C1 segment of cervical spinal cord (tissue), 14 donors: ENCODE results near the gene EIF1AD.
"Not testable (repeated sequence)": the region's sequence is repeated elsewhere in the genome, so short reads cannot be mapped to it uniquely, and the experiment has no call there.

Experiments used
- DNase-seq, 14 donors: peaks; one replicate each; lab custom pipeline; 2025; lab: John Stamatoyannopoulos, UW

The EIF1AD gene, protein sequence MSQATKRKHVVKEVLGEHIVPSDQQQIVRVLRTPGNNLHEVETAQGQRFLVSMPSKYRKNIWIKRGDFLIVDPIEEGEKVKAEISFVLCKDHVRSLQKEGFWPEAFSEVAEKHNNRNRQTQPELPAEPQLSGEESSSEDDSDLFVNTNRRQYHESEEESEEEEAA

DNA sequence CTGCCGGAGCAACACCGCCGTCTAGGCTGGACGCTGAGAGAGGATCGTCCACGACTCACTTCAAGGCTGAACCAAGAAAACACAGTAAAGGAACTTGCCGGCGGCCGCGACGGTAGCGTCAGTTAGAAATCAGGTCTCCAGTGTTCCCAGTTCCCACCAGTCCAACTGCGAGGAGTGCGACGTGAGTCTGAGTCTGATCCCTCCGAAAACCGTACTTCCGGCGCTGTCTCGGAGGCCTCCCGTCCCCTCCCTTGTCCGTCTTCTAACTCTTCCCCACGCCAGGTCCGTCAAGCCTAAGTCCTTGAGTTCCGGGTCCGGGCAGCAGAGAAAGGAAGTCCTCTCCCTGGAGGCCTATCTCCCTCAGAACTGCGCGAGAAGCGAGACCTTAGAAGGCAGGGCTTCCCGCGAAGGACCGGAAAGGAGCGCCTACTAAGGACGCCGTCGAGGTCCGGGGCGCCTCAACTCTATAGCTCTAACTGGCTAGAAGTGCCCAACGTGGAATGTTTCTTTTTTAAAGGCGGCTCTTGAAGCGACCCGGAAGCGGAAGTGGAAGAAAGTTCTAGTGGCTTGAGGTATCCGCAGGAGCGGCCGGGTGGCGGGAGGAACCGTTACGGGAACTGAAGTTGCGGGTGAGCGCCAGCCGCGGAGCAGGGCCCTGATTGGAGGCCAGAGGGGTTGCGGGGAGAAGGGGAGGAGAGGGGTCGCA, at the start of gene EIF1AD, which contains the start of gene BANF1:
Gene EIF1AD, minus strand, starts transcription at position 216 of the 706 bp plus-strand sequence. CDS start 1,768 bp downstream, outside the sequence.
Gene BANF1, plus strand, starts transcription at position 562 of the 706 bp plus-strand sequence. CDS start 748 bp downstream, outside the sequence.
- peak; percentile 81 to 100 (median 99) for DNase-seq

DNA sequence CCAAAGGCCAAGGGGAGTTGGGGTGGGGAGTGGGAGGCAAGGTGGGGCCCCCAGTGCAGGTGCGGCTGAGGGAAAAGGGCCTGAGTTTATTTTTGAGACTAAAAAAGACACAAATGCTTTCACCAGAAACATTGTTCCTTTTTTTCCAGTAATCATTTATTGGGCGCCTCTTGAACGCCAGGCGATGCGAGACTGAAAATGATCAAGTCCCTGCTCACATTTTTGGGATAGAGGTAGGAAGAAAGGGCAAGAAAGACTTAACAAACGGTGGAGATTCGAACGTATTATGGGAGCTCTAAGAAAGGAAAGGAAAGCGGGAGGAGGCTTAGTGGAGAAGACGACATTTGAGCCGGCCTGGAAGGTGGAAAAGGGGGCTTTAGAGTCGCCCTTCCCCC, 49.4 kb upstream of the EIF1AD start:
- DNase-seq = no peak

DNA sequence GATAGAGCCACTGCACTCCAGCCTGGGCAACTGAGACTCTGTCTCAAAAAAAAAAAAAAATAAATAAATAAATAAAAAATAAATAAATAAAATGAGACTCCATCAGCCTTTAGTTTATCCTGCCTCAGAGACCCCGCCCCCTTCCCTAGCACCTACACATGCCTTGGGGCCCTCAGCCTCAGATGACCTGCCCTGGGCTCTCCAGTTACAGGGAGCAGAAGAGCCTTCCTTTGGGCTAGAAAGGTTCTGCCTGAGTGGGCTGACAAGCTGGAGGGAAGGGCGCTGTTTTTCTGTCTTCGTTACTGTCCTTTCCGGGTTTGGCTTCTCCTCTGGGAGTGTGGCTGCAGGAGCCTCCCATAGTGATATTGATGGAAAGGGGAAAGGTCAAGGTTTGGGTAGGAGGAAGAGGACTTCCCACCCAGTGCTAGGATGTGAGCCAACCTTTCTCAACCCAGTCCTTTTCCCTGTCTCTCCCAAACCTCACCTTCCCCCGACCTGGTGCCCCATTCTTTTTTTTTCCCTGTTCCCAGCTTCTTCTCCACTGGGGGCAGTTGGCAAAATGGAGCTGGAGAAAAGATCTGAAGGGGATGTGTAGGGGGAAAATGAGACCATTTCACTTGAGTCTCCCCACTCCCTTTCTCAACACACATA, 48.7 kb upstream of the EIF1AD start:
- no peak for DNase-seq

DNA sequence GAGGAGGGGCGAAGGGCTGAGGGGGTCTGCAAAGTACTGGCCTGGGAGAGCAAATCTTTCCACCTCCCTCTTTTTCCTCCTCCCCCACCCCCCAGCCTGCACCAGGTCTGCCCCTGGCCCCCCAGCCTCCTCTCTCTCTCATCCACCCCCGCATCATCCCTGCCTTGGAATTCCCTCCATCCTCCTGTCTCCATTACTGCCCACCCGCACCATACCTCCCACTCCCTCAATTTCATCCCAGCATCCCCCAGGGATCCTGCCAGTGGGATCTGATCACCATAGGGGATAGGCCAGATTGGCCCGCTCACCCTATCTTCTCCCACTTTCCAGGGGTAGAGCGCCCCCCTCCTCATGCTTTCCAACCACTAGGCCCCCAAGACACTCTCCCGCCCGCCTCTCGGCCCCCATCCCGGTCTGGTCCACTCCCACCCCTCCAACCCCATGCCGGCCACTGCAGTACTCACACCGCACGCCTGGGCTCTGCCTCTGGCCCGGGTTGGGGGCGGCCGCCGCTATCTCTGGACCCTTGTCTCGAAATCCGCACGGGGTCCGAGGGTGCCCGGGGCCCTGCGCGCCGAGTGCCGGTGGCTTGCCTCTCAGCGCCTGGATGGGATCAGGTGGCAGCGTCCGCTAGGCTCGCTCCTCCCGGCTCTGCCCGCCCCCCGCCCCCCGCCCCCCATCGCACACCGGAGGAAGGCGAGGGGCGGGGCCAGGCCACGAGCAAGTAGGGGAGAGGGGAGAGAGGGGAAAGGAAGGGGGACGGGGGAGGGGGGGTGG, 46.8 kb upstream of the EIF1AD start, which contains the start of gene GAL3ST3:
Gene GAL3ST3, minus strand, starts transcription at position 615 of the 777 bp plus-strand sequence. CDS start 3,746 bp downstream, outside the sequence.
- peak in 3 of 14 donors; percentile 2 to 50 (median 5) for DNase-seq

DNA sequence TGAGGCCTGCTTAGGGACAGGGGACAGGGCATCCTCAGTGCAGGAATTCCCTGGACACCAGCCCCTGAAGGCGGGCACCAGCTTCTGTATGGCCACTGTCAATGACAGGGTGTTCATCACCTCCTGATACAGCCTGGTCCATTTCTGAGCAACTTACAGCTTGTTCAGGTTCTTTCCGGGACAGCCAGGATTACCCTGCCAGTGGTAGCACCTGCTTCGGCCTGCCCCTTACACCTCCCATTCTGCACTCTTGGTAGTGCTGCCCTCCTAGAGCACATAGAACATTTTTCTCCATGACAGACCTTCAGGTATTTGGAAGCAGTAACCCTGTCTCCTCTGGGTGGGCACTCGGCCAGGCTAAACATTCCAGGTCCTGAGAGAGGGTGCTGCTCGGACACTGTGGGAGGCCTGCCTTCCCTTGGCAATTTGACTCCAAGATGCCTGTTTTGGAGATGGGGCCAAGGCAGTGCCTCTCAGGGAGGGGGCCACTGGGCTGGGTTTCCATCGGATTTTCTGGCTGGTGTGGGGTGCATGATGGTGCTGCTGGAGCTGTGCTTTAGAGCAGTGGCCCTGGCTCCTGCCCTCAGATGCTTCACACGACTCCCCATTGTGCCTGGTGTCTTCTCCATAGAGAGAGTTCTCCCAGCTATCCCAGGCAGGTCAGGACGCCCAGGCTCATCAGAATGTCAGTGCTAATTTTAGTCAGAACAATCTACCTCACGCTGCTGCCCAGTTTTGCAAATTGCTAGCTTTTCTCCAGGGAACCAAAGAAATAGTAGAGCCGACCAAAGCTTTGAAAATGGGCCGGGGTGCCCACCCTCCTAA, 45.8 kb upstream of the EIF1AD start:
- DNase-seq = peak in 3 of 14 donors; percentile 24 to 55 (median 32)

DNA sequence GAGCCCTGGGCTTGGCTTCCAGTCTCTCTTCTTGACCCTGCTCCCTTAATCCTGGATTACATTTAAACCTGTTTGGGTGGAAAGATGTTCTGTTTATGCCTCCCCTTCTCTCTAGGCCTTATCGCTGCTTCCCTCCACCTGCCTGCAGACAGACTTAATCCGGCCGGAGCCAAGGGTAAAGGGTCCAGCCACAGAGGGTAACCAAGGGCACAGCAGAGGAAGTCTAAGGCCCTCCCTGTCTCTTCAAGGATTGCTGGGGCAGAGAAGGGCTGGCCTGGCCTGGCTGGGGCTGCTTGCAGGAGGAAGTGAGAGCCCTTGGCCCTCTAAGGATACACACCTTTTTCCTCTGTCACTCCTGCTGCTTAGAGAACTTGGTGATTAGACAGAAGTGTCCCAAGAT, 44.9 kb upstream of the EIF1AD start:
- no peak for DNase-seq

DNA sequence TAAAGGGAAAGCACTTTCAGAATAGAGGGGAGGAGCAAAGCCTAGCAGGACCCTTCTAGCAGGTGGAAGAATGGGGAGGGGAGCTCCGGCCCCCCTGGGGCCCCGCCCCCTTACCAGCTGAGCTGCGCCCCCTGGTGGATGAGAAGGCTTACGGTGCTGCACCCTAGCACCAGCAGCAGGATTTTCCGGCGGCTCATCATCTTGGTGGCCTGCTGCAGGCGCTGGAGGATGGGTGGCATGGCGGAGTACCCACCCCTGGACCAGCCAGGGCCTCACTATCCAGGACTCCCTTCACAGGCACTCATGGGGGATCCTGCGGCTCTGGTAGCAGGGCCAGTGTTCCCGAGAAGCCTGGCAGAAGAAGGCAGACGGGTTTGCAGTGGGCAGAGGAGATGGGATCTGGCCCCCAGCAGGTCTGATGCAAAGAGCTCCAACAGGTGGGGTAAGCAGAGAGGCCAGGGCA, 43.3 kb upstream of the EIF1AD start:
- peak in 12 of 14 donors; percentile 20 to 80 (median 42) for DNase-seq

DNA sequence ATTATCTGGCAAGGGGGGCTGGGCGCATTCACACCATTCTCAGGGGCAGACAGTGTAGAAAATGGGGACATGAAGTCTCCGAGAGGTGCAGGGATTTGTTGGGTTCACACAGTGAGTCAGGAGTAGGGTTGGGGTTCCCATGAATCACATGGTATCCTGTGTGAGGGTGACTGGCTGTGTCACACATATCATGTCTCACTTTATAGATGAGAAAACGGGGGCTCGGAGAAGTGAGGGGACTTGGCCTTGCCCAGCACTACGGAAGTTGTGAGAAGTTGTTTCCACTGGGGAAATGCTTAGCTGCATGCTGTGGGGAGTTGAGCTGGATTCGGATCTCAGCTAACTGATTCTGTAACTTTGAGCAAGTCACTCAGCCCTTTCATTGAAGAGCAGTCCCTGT, 42.8 kb upstream of the EIF1AD start:
- DNase-seq = no peak

DNA sequence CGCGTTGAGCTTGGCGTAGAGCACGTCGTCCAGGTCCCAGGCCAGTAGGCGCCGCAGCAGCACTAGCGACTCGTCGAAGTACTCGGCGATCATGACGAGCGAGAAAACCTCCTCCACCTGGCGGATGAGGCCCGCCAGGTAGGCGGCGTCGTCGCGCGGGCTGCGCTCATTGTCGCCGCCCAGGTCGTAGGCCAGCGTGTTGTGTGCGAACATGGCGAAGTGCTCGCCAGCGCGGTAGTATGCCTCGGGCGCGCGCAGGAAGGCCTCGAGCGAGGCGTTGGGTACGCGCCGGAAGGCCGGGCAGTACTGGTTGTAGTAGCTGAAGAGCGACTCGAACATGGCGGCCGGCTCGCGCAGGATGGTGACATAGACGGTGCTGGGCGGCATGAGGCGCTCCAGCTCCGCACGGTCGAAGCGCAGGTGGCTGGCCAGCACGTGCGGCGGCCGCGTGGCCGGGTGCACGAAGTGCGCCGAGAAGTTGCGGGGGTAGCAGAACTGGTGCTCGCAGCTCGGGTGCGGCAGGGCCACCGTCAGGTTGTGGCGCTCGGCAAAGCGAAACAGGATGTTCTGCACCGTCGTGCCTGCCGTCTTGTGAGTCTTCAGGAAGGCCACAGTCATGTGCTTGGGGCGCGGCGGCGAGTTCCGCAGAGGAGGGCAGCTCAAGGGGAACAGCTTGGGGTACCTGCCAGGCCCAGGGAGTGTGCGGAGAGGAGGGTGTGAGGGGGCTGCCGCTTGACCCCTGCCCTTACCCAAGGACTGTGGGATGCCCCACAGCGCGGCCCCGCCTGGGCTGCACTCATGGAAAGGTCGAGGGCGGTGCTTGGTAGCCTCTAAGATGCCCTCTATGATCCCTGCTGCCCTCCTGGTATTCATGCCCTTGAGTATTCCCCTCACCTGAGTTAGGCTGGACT, 41.3 kb upstream of the EIF1AD start:
- no peak for DNase-seq

DNA sequence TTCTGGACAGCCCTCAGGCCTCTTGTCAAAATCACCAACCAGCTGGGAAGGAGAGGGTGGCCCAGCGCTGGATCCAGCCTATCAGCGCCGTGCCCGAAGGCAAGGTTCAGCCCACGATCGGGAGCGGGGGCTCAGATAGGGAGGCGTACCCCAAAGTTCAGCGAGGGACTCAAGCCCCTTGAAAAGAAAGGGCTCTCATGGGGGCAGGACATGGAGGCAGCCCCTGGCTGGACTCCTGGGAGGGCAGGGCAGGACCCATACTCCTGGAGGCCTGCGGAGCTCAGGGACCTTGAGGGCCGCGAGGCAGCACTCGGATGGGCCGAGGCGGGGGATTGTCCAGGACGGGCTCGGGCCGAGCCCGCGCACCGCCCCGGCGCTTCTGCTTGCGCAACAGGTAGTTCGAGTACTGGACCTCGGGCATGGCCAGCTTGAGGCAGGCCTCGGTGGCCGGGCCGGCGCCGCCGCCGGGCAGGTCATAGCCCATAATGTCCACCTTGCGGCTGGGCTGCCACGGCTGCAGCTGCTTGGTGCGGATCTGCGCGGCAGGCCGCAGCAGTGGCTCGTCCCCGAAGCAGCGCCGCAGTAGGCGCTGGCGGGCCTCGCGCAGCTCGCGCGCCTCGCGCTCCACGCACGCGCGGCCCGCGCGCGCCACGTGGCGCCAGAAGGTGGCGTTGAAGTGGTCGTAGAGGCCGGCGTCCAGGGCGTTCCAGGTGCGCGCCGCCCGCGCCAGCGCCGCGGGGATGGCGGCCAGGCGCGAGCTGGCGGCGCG, 40.5 kb upstream of the EIF1AD start:
- no peak for DNase-seq

DNA sequence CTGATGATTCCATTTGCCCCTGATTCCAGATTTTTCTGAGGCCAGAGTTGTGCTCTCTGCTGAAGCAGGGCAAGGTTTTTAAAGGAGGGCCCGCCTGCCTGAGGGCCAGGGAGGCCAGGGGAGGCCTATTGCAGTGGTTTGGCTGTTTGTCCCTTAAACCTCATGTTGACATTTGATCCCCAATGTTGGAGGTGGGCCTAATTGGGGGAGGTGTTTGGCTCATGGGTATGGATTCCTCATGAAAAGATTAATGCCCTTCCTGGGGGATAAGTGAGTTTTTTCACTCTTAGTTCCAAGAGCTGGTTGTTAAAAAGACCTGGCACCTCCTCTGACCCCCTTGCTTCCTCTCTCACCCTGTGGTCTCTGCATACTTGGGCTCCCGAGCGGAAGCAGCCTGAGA, 37.8 kb upstream of the EIF1AD start:
- no peak for DNase-seq

DNA sequence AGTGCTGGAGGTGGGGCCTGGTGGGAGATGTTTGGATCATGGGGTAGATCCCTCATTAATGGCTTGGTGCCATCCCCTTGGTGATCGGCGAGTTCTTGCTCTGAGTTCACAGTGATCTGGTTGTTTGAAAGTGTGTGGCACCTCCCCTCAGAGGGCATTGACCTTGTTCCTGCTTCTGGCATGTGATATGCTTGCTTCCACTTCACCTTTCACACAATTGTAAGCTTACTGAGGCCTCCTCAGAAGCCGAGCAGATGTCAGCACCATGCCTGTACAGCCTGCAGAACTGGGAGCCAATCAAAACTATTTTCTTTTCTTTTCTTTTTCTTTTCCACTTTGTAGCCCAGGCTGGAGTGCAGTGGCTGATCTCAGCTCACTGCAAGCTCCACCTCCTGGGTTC, 35.4 kb upstream of the EIF1AD start:
- no peak for DNase-seq

DNA sequence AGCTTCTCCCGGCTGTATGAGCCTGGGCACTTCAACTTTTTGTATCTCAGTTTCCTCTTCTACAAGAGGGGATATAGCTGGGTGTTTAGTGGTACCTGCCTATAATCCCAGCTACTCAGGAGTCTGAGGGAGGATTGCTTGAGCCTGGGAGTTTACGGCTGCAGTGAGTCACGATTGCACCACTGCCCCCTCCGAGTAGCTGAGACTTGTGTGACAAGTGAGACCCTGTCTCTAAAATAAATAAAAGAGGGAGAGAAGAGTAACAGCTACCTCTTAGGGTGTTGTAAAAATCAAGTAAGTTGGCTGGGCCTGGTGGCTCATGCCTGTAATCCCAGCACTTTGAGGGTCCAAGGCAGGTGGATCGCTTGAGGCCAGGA, 34.4 kb upstream of the EIF1AD start:
- DNase-seq = no peak

DNA sequence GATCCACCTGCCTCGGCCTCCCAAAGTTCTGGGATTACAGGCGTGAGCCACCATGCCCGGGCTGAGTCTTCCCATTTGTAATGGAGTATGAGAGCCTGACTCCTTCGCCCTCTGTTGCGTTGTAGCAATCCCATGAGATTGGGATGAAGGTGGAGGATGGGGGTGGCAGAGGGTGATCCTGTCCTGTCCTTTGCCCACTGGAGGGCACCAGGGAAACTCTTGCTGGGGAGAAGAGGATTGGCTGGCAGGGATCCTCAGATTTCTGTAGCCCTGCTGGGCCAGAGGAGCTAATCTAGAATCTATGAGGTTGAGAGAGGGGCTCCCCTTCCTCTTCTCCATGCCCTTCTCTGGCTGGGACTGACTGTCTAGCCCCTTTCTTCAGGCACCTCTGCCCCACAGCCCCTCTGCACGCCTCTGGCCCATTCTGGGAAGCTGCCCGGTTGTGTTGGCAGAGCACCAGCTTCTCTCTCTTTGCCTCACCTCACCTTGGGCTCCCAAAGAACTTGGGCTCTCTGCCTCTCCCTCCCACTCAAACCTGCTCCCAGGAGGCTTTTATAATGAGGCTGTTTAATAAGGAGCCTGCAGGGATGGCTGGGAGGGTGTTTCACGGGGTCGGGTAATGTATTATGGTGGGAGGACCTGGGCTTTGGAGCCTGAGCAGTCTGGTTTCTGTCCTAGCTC, 33.8 kb upstream of the EIF1AD start:
- DNase-seq = no peak

DNA sequence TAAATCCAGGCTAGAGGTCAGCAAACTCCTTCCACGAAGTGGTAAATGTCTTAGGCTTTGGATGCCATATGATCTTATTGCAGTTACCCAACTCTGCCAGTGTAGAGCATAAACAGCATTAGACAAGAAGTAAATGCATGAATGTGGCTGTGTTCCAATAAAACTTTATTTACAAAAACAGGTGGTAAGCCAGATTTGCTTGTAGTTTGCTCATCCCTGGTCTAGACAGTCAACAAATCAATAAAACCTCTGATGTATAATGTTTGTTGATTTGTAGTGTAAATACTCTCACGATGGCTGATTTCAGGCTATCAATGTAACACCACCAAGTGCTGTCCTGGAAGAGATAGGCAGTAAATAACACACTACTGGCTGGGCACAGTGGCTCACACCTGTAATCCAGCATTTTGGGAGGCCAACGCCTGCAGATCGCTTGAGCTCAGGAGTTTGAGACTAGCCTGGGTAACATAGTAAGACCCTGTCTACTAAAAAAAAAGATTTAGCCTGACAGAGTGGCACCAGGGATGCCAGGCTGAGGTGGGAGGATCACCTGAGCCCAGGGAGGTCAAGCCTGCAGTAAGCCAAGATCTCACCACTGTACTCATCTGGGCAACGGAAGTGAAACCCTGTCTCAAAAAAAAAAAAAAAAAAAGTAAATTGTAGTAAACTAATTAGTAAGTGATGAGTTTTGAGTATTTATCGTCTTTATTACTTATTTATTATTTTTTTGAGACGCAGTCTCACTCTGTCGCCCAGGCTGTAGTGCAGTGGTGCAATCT, 31.2 kb upstream of the EIF1AD start:
- DNase-seq = no peak

DNA sequence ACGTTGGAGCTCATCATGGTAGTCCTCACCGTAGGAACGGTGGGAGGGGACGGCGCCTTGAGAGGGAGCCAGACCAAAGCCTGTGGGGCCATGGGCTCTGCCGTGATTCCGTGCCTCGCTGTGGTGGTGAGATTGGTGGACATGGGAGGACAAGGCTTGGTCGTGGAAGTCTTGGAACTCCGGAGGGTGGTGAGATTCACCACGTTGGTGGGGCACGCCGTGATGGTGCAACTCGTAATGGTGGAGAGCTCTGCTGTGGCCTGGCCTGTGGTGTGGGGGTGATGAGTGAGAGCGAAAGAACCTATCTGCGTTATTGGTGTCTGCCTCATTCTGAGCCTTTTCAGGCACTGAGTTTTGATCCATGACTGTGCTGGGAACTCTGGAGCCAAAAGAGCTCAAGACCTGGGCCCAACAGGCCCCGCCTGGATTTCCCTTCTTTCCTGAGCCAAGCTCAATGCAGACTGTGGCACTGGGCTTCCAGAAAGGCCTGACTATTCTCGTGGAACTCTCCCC, 24.1 kb upstream of the EIF1AD start, which contains the start of gene CATSPER1:
Gene CATSPER1, minus strand, starts transcription at position 463 of the 513 bp plus-strand sequence. Its CDS starts 100 bp downstream, at position 363.
- no peak for DNase-seq

DNA sequence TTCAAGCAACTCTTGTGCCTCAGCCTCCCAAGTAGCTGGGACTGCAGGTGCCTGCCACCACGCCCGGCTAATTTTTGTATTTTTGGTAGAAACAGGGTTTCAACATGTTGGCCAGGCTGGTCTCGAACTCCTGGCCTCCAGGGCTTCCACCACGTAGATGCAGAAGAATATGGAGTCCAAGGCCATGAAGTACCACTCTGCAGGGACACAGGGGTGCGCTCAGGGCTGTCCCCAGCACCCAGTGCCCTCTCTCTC, 21.2 kb upstream of the EIF1AD start:
- not testable (repeated sequence) for DNase-seq
